GM12878 (cell line): ENCODE measurements around the gene PDPN. TPM values are rescaled to one million over a fixed set of nuclear protein-coding genes. Genes with fewer than 3 reads are reported as not detected.

Experiments used
- ATAC-seq: fragments of 200-7000 bp; cut with Tn5 transposase; 3 replicates; pipeline ENCODE4 v1.9.1; 2020; ENCODE audit warnings: mild to moderate bottlenecking, moderate library complexity
- BruUV-seq: library from RNA; stranded (reverse); fragments of 400-500 nt; replicated peaks from 2 replicates; lab custom pipeline; 2021; lab: Mats Ljungman, UMichigan
- CTCF ChIA-PET: fragments of 300-600 bp; sonication (Branson Sonifier 250); formaldehyde crosslinking; extraction: SDS; loops from one replicate; lab custom pipeline; 2021; ENCODE audit warnings: inconsistent platforms; lab: Yijun Ruan, JAX
- POLR2A ChIA-PET: fragments of 350-600 bp; formaldehyde crosslinking; extraction: SDS; loops from one replicate; lab custom pipeline; 2021; ENCODE audit warnings: inconsistent platforms; lab: Charles Lee
- RAD21 ChIA-PET: fragments of 300-600 bp; sonication (Branson Sonifier 250); formaldehyde crosslinking; loops from one replicate; lab custom pipeline; 2023; ENCODE audit warnings: antibody characterized with exemption; ENCODE audit not compliant: unreplicated experiment; lab: Charles Lee
- SMC1A ChIA-PET: fragments of 300-600 bp; sonication (Branson Sonifier 250); formaldehyde crosslinking; loops from one replicate; lab custom pipeline; 2023; ENCODE audit not compliant: unreplicated experiment, uncharacterized antibody; lab: Charles Lee
- DNase-seq: peaks from one replicate; pipeline ENCODE4 v3.0.0-alpha.2; 2011; ENCODE audit warnings: low read depth, low spot score
- FAIRE-seq: peaks from 3 replicates; lab custom pipeline; 2011; peaks lifted over from hg19 to GRCh38; lab: Jason Lieb, UNC
- H2AFZ ChIP-seq: 2 replicates; pipeline ENCODE4 v1.6.0; 2011; ENCODE audit warnings: low read depth, low read length, control low read depth; ENCODE audit not compliant: control insufficient read depth
- H3K27ac ChIP-seq: 2 replicates; pipeline ENCODE4 v1.5.1; 2011; ENCODE audit warnings: control low read depth; ENCODE audit not compliant: control insufficient read depth, insufficient read depth
- H3K27me3 ChIP-seq, 2 experiments: replicated peaks in 1 of 2; 2 replicates each; pipeline versions ENCODE4 v1.6.0 to v1.6.1; 2011; ENCODE audit warnings: low read length in 1 of 2; ENCODE audit not compliant: control insufficient read depth in 2 of 2, insufficient read depth in 2 of 2
- H3K36me3 ChIP-seq, 2 experiments: 2 replicates each; pipeline ENCODE4 v1.5.1; 2011; ENCODE audit warnings: low read length in 1 of 2; ENCODE audit not compliant: control insufficient read depth in 2 of 2, insufficient read depth in 2 of 2
- H3K4me1 ChIP-seq: 2 replicates; pipeline ENCODE4 v1.6.1; 2011; ENCODE audit warnings: mild to moderate bottlenecking, low read length, moderate library complexity, mixed read lengths; ENCODE audit not compliant: control insufficient read depth, insufficient read depth
- H3K4me2 ChIP-seq: 2 replicates; pipeline ENCODE4 v1.6.0; 2011; ENCODE audit warnings: control low read depth; ENCODE audit not compliant: control insufficient read depth, insufficient read depth
- H3K4me3 ChIP-seq: fragments of 200-600 bp; sonication (generic); 2 replicates; pipeline ENCODE4 v1.5.1; 2016
- H3K79me2 ChIP-seq: 2 replicates; pipeline ENCODE4 v1.6.0; 2011; ENCODE audit warnings: low read length; ENCODE audit not compliant: control insufficient read depth, insufficient read depth
- H3K9ac ChIP-seq: 2 replicates; pipeline ENCODE4 v1.8.0; 2011; ENCODE audit warnings: low read length, control low read depth, mixed read lengths; ENCODE audit not compliant: control insufficient read depth, insufficient read depth
- H3K9me3 ChIP-seq: replicated peaks from 3 replicates; pipeline ENCODE4 v1.5.1; 2011; ENCODE audit warnings: mild to moderate bottlenecking, low read length; ENCODE audit not compliant: control insufficient read depth, insufficient read depth
- H4K20me1 ChIP-seq: 2 replicates; pipeline ENCODE4 v1.6.0; 2011; ENCODE audit not compliant: control insufficient read depth, insufficient read depth
- BCL3 ChIP-seq: IDR thresholded peaks from 2 replicates; pipeline ENCODE4 v1.6.1; 2011; ENCODE audit warnings: borderline replicate concordance, low read depth, mild to moderate bottlenecking, moderate library complexity, low read length; ENCODE audit not compliant: insufficient read depth, poor library complexity, severe bottlenecking
- BRCA1 ChIP-seq: IDR thresholded peaks from 2 replicates; pipeline ENCODE4 v1.6.1; 2011; ENCODE audit warnings: low read depth, low read length, improper control_type of control experiment
- CBFB ChIP-seq: IDR thresholded peaks from 2 replicates; pipeline ENCODE4 v1.6.1; 2016; ENCODE audit warnings: antibody characterized with exemption, low read depth
- CHD1 ChIP-seq: IDR thresholded peaks from 2 replicates; pipeline ENCODE4 v1.6.1; 2012; ENCODE audit warnings: low read depth, low read length, improper control_type of control experiment
- HCFC1 ChIP-seq: fragments of 150-350 bp; IDR thresholded peaks from 2 replicates; pipeline ENCODE4 v1.6.1; 2014; ENCODE audit warnings: low read length
- HDAC6 ChIP-seq: fragments of 200-600 bp; sonication (generic); IDR thresholded peaks from one replicate; pipeline ENCODE4 v1.8.0; 2017; ENCODE audit warnings: antibody characterized with exemption; ENCODE audit not compliant: unreplicated experiment
- MAX ChIP-seq: IDR thresholded peaks from 2 replicates; pipeline ENCODE4 v1.6.1; 2012; ENCODE audit warnings: low read depth, low read length, improper control_type of control experiment
- MTA2 ChIP-seq: fragments of 450-650 bp; IDR thresholded peaks from 2 replicates; pipeline ENCODE4 v1.6.1; 2016; ENCODE audit warnings: low read depth, mild to moderate bottlenecking, moderate library complexity
- NR2C1 ChIP-seq: fragments of 450-650 bp; IDR thresholded peaks from 2 replicates; pipeline ENCODE4 v1.6.1; 2017; ENCODE audit warnings: antibody characterized with exemption, mild to moderate bottlenecking, moderate library complexity
- PAX5 ChIP-seq: IDR thresholded peaks from 2 replicates; pipeline ENCODE4 v1.6.1; 2011; ENCODE audit warnings: low read depth, low read length, borderline replicate concordance
- RBBP5 ChIP-seq: fragments of 200-600 bp; sonication (generic); conservative IDR thresholded peaks from 2 replicates; pipeline ENCODE4 v1.6.1; 2016
- RELA ChIP-seq: fragments of 450-650 bp; IDR thresholded peaks from 2 replicates; pipeline ENCODE4 v1.8.0; 2014; ENCODE audit warnings: borderline replicate concordance; ENCODE audit not compliant: partially characterized antibody
- RUNX3 ChIP-seq: IDR thresholded peaks from 2 replicates; pipeline ENCODE4 v1.6.1; 2012; ENCODE audit warnings: low read length, inconsistent platforms
- SKIL ChIP-seq: fragments of 450-650 bp; IDR thresholded peaks from 2 replicates; pipeline ENCODE4 v1.6.1; 2017; ENCODE audit warnings: mild to moderate bottlenecking, low read depth, inconsistent platforms; ENCODE audit not compliant: poor library complexity, severe bottlenecking
- TBL1XR1 ChIP-seq: IDR thresholded peaks from 2 replicates; pipeline ENCODE4 v1.6.1; 2012; ENCODE audit warnings: low read depth, low read length, improper control_type of control experiment
- USF1 ChIP-seq: IDR thresholded peaks from 2 replicates; pipeline ENCODE4 v1.6.1; 2011; ENCODE audit warnings: borderline replicate concordance, low read depth, mild to moderate bottlenecking, moderate library complexity, mixed read lengths, low read length; ENCODE audit not compliant: insufficient read depth; ENCODE audit errors: extremely low read length
- YBX1 ChIP-seq: fragments of 450-650 bp; IDR thresholded peaks from 2 replicates; pipeline ENCODE4 v1.6.1; 2016; ENCODE audit warnings: antibody characterized with exemption
- WGBS: methylation state at CpG from one replicate; pipeline ENCODE4 v1.1.6; 2016; ENCODE audit warnings: low lambda C conversion rate; ENCODE audit not compliant: insufficient replicate concordance, insufficient coverage; ENCODE audit errors: missing lambda C conversion rate; 5-methylcytosine and 5-hydroxymethylcytosine counted together
- in situ Hi-C: fragments of 300-500 bp; cut with MboI; formaldehyde crosslinking; loops from 9 replicates; pipeline ENCODE4 v1.14.3; 2018; ENCODE audit warnings: mixed read lengths
- intact Hi-C: fragments of 100-400 bp; cut with micrococcal nuclease; formaldehyde crosslinking; loops from one replicate; pipeline ENCODE4 v1.14.2; 2022; ENCODE audit not compliant: unreplicated experiment
- polyA plus RNA-seq, 11 experiments: library from polyadenylated mRNA; depleted of rRNA in 4 of 11; unstranded in 6 of 11; stranded (reverse) in 5 of 11; fragments of >200 nt; fragmentation: Nextera tagmentation in 4 of 11; fragmentation: Illumina TruSeq in 1 of 11; extraction: Ambion mirVana in 4 of 11; extraction: Trizol in 1 of 11; gene quantifications; 1 replicate in 1 of 11; 2 replicates in 10 of 11; pipeline versions ENCODE4 v1.2.1 to v1.2.3, GENCODE V29; 2011 to 2016; ENCODE audit warnings: inconsistent platforms in 2 of 11, missing spikeins in 2 of 11, low read depth in 1 of 11
- total RNA-seq, 4 experiments: library from RNA; depleted of rRNA in 3 of 4; stranded (reverse); fragments of >200 nt in 3 of 4; fragmentation: Illumina TruSeq in 1 of 4; extraction: Trizol in 1 of 4; gene quantifications; 2 replicates each; pipeline versions ENCODE4 v1.2.1 to v1.2.3, GENCODE V29; 2013 to 2021

PDPN gene
- total and polyA plus RNA-seq, 10 of the 15 experiments (the other 5 are each of a cell fraction or from before 2014, with no cell fraction given): 0.21 TPM; not detected in 9

DNA sequence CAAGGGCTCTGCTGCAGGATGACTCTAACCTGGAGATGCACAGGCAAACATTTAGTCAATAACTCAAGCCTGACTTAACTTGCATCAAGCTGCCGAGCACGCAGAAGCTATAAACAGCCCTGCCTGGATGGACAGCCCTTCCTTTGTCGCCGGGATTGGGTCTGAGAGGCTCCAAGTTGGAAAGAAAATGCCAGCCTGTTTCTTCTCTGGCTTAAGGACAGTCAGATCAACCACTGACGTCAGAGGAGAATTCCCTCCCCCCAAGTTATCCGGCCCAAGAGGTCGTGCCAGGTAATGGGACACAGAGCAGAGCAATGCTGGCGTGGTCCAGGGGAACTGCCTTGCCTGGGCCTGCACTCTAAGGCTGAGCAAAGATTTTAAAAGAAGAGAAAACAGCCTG lies 42.8 kb upstream of the PDPN start:
- Histone ChIP-seq H3K27ac (no peak overlapping the region), H3K79me2 (no peaks in the 10 kb centered on the region), H3K4me1 (no peaks in the 10 kb centered on the region), H3K27me3 (no peaks in the 10 kb centered on the region), H3K9ac (no peak overlapping the region), H4K20me1 (no peaks in the 10 kb centered on the region), H2AFZ (no peak overlapping the region), H3K4me2 (no peak overlapping the region), H3K36me3 (no peaks in the 10 kb centered on the region), H3K4me3 (no peak overlapping the region), H3K9me3 (no peaks in the 10 kb centered on the region)
- POLR2A ChIA-PET: no interaction called here
- no peak for DNase-seq
- in situ Hi-C loops (no loop called here), intact Hi-C loops (no loop called here)
- TF ChIP-seq HDAC6 (no peak), BRCA1 (no peak), CHD1 (no peak), MTA2 (no peak), YBX1 (no peak), MAX (no peak), USF1 (no peak), BCL3 (no peak), RELA (no peak), NR2C1 (no peak), PAX5 (no peak), SKIL (no peak), TBL1XR1 (no peak), CBFB (no peak), RUNX3 (no peak), RBBP5 (no peak), HCFC1 (no peak)
- no TSS peak for BruUV-seq
- WGBS: 52% methylated on average over 8 of the region's 8 CpGs
- no peak for ATAC-seq
- SMC1A ChIA-PET: no interaction called here
- CTCF ChIA-PET: no interaction called here
- no peak for FAIRE-seq
- RAD21 ChIA-PET: no interaction called here
